Esophagus squamous epithelium (tissue), 5 donors: Measurements from ENCODE around the gene COQ8A. TPM values are rescaled to one million over a fixed set of nuclear protein-coding genes. Genes with fewer than 3 reads are reported as not detected.

Experiments
- DNase-seq: peaks from one replicate; lab custom pipeline; 2025; lab: John Stamatoyannopoulos, UW
- H3K27ac ChIP-seq, 4 donors: fragments of 200-600 bp; sonication (generic); one replicate each; pipeline ENCODE4 v1.5.1; 2016 to 2019; ENCODE audit warnings: mild to moderate bottlenecking in 1 of 4
- H3K27me3 ChIP-seq, 4 donors: fragments of 200-600 bp; sonication (generic); 1 replicate in 3 of 4; 2 replicates in 1 of 4; pipeline versions ENCODE4 v1.5.1 to v1.6.0; 2017 to 2021; ENCODE audit warnings: antibody characterized with exemption in 1 of 4
- H3K36me3 ChIP-seq, 3 donors: fragments of 200-600 bp; sonication (generic); one replicate each; pipeline ENCODE4 v1.5.1; 2016 to 2019
- H3K4me1 ChIP-seq, 3 donors: fragments of 200-600 bp; sonication (generic); one replicate each; pipeline ENCODE4 v1.5.1; 2017 to 2019
- H3K4me3 ChIP-seq, 4 donors: fragments of 200-600 bp; sonication (generic); 1 replicate in 3 of 4; 2 replicates in 1 of 4; pipeline ENCODE4 v1.5.1; 2016 to 2019; ENCODE audit warnings: mild to moderate bottlenecking in 2 of 4, moderate library complexity in 1 of 4
- H3K9me3 ChIP-seq, 3 donors: fragments of 200-600 bp; sonication (generic); one replicate each; pipeline ENCODE4 v1.5.1; 2016 to 2019
- POLR2A ChIP-seq, 4 donors: fragments of 450-650 bp; IDR thresholded peaks; one replicate each; pipeline ENCODE4 v1.6.1; 2017; ENCODE audit warnings: antibody characterized with exemption in 4 of 4, mild to moderate bottlenecking in 4 of 4, moderate library complexity in 3 of 4
- WGBS, 2 donors: methylation state at CpG; one replicate each; pipeline ENCODE4 v1.1.5; 2018; 5-methylcytosine and 5-hydroxymethylcytosine counted together
- intact Hi-C: fragments of 100-400 bp; cut with DNase I; formaldehyde crosslinking; loops from one replicate; pipeline ENCODE4 v1.15.0; 2022
- total RNA-seq, 4 donors: library from RNA; depleted of rRNA; stranded (reverse); fragments of >200 nt; gene quantifications; one replicate each; pipeline ENCODE4 v1.1.0, GENCODE V29; 2016
- TF ChIP-seq, protein P1 (sequence below), 6 experiments: fragments of 450-650 bp in 4 of 6; fragments of 200-600 bp in 2 of 6; sonication (generic) in 2 of 6; IDR thresholded peaks; one replicate each; pipeline ENCODE4 v1.5.1; 2016 to 2019; ENCODE audit warnings: antibody characterized with exemption in 6 of 6, mild to moderate bottlenecking in 4 of 6, moderate library complexity in 4 of 6
- donor health status: DM: yes; HTN: yes; CAD: no.

COQ8A gene
- total RNA-seq, 4 donors from 2014 or later = 9.3 to 37.8 (median 16.9) TPM

DNA sequence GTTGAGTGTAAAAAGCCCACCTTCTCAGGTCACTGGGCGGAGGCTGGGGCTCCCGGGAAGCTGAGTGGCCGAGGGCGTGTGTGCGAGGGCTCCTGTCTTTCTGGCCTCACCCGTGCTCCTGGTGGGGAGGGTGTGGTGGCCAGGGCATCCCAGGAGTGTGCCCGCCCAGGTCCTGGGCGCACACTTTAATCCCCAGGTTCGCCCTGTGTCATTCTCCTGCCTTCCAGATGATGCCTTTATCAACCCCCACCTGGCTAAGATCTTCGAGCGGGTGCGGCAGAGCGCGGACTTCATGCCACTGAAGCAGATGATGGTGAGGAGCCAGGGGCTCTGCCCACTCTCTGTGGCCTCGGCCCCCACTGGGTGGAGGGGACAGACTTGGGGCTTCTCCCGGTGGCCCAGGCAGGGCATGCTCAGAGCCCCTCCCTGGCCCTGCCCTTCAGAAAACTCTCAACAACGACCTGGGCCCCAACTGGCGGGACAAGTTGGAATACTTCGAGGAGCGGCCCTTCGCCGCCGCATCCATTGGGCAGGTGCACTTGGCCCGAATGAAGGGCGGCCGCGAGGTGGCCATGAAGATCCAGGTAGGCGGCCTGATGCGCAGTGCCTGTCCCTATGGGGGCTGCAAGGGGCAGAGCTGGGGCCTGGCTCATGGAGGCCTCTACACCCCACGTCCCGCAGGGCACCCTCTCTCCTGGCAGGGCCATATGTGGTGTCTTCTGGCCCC, 42.5 kb downstream of the COQ8A start:
- Histone ChIP-seq H3K4me1 (peaks cover 0 to 33% (median 8%) of the 10 kb centered on the region in 3 donors), H3K4me3 (no peak overlapping the region), H3K27ac (peak overlapping the region in 1 of 4 donors; percentile 21), H3K9me3 (no peaks in the 10 kb centered on the region), H3K36me3 (peaks cover 6 to 100% (median 7%) of the 10 kb centered on the region in 3 donors), H3K27me3 (no peaks in the 10 kb centered on the region)
- 93 to 96% methylated on average over 5 to 11 of the region's 31 CpGs for WGBS, 2 donors
- TF ChIP-seq, protein P1, sequence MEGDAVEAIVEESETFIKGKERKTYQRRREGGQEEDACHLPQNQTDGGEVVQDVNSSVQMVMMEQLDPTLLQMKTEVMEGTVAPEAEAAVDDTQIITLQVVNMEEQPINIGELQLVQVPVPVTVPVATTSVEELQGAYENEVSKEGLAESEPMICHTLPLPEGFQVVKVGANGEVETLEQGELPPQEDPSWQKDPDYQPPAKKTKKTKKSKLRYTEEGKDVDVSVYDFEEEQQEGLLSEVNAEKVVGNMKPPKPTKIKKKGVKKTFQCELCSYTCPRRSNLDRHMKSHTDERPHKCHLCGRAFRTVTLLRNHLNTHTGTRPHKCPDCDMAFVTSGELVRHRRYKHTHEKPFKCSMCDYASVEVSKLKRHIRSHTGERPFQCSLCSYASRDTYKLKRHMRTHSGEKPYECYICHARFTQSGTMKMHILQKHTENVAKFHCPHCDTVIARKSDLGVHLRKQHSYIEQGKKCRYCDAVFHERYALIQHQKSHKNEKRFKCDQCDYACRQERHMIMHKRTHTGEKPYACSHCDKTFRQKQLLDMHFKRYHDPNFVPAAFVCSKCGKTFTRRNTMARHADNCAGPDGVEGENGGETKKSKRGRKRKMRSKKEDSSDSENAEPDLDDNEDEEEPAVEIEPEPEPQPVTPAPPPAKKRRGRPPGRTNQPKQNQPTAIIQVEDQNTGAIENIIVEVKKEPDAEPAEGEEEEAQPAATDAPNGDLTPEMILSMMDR (IDR thresholded peaks at IDR 0.05) = no peak
- no peak for TF ChIP-seq POLR2A (IDR thresholded peaks at IDR 0.05)
- intact Hi-C loops = no loop called here
- no peak for DNase-seq

DNA sequence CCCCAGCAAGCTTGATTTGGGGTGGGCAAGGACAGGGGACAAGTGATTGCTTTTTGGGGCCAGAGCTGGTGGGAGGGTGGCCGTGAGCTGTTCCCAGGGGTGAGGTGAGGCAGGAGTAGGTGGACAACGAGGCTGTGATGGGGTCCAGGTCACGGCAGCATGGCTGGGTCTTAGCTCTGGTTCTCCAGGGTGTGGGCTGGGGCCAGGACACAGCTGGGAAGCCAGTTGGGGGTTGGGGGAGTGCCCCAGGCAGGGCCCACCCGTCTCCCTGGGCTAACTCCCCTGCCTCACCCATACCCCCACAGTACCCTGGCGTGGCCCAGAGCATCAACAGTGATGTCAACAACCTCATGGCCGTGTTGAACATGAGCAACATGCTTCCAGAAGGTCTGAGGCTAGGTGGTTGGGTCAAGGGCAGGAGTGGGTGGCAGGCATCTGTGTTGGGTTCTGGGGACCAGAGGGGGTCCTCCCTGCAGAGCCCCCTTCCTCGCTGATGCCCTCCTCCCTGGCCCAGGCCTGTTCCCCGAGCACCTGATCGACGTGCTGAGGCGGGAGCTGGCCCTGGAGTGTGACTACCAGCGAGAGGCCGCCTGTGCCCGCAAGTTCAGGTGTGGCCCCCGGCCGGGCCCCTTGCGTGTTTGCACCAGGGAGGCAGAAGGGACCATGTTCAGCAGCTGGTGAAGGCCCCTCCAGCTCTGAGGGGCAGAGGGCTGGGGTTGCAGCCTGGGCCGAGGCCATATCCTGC, 43.3 kb downstream of the COQ8A start:
- H3K36me3 ChIP-seq = peaks cover 4 to 96% (median 6%) of the 10 kb centered on the region in 3 donors
- 79 to 88% methylated on average over 6 to 8 of the region's 18 CpGs for WGBS, 2 donors
- intact Hi-C loops = no loop called here
- H3K4me3 ChIP-seq = no peak overlapping the region
- H3K4me1 ChIP-seq = peaks cover 0 to 41% (median 15%) of the 10 kb centered on the region in 3 donors
- peak overlapping the region in 1 of 4 donors; percentile 21 for H3K27ac ChIP-seq
- TF ChIP-seq, protein P1 (IDR thresholded peaks at IDR 0.05) = no peak
- TF ChIP-seq POLR2A (IDR thresholded peaks at IDR 0.05) = no peak
- no peaks in the 10 kb centered on the region for H3K9me3 ChIP-seq
- no peak for DNase-seq
- H3K27me3 ChIP-seq = no peaks in the 10 kb centered on the region

DNA sequence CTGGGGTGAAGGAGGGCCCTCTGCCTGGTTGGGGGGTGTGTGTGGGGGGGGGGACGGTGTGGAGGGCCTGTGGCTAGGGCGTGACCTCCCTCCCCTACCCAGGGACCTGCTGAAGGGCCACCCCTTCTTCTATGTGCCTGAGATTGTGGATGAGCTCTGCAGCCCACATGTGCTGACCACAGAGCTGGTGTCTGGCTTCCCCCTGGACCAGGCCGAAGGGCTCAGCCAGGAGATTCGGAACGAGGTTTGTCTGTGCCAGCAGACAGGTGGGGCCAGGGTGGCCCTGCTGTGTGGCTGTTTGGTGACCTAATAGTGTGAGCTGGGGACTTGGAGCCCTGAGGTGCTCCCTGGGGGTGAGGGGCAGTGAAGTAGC, 43.9 kb downstream of the COQ8A start:
- H3K9me3 ChIP-seq = no peaks in the 10 kb centered on the region
- peaks cover 4 to 91% (median 6%) of the 10 kb centered on the region in 3 donors for H3K36me3 ChIP-seq
- peaks cover 1 to 46% (median 17%) of the 10 kb centered on the region in 3 donors for H3K4me1 ChIP-seq
- no peaks in the 10 kb centered on the region for H3K27me3 ChIP-seq
- peak overlapping the region in 1 of 4 donors; percentile 21 for H3K27ac ChIP-seq
- intact Hi-C loops = no loop called here
- no peak for DNase-seq
- H3K4me3 ChIP-seq = no peak overlapping the region
- no CpG with 5 or more reads among the region's 5 CpGs for WGBS, 2 donors
- TF ChIP-seq, protein P1 (IDR thresholded peaks at IDR 0.05) = no peak
- no peak for TF ChIP-seq POLR2A (IDR thresholded peaks at IDR 0.05)

DNA sequence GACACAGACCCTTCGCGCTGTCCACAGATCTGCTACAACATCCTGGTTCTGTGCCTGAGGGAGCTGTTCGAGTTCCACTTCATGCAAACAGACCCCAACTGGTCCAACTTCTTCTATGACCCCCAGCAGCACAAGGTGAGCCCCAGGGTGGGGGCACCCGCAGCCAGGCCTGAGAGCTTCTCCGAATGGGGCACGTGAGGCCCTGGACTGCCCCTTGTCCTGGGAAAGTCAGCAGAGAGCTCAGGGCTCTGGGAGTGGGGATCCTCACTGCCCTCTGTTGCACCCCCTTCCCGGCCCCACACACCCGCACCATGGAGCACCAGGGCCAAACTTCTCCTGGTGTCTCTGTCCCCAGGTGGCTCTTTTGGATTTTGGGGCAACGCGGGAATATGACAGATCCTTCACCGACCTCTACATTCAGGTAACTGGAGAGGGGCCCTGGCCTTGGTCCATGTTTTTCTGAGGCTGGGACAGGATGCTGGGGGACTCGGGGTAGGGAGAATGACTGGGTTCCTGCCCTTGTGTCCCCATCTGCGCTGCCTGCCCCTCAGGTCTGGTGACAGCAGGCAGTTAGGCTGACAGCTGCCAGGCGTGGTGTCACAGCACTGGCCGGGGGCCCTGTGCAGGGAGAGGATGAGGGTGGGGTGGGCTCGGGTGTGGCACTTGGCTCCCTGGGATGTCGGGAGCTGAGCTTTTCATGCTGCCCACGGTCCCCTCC, 44.6 kb downstream of the COQ8A start:
- peak overlapping the region in 1 of 4 donors; percentile 0 for H3K27ac ChIP-seq
- no peak for DNase-seq
- H3K27me3 ChIP-seq = no peaks in the 10 kb centered on the region
- TF ChIP-seq POLR2A (IDR thresholded peaks at IDR 0.05) = no peak
- TF ChIP-seq, protein P1 (IDR thresholded peaks at IDR 0.05) = no peak
- intact Hi-C loops = no loop called here
- H3K4me1 ChIP-seq = peaks cover 4 to 53% (median 24%) of the 10 kb centered on the region in 3 donors
- H3K4me3 ChIP-seq = no peak overlapping the region
- no peaks in the 10 kb centered on the region for H3K9me3 ChIP-seq
- peaks cover 4 to 84% (median 6%) of the 10 kb centered on the region in 3 donors for H3K36me3 ChIP-seq
- 89 to 100% methylated on average over 3 to 9 of the region's 18 CpGs for WGBS, 2 donors
